Ureter (tissue), 1 donor: ENCODE data around the gene TTC9C. TPM values are rescaled to one million over a fixed set of nuclear protein-coding genes. Genes with fewer than 3 reads are reported as not detected.
"Not testable (repeated sequence)": the region's sequence is repeated elsewhere in the genome, so short reads cannot be mapped to it uniquely, and the experiment has no call there.

Source experiments
- DNase-seq: peaks from one replicate; pipeline ENCODE4 v3.0.0-alpha.2; 2020; ENCODE audit warnings: low spot score
- total RNA-seq: library from RNA; stranded (reverse); gene quantifications from one replicate; pipeline ENCODE4 v1.2.4, GENCODE V29; 2023
- donor health status: DM: yes; HTN: yes; CAD: no.

TTC9C gene
- total RNA-seq, 1 donor from 2014 or later = 36.7 TPM

DNA sequence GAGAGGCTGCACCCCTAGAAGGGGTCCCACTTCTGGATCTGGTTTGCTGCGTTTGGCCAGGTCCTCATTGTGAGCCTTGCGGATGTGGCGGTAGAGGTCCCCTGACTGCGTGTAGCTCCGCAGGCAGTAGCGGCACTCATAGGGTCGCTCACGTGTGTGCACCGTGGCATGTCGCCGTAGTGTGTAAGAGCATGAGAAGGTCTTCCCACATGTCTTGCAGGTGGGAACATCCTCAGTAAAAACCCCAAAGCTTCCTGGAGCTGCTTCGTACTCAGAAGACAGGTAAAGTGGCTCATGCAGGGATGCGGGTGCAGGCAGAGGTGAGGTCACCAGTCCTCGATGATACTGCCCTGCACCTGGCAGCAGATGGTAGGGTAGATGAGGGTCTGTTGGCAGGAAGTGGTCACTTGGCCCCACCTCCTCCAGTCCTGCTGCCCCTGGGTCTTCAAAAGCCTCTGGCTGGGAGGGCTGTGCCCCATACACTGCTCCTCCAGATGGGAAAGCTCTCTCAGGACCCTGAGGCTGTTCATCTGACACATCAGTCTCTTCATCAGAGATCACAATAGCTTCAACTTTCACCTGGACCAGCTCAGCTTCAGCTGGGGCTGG, 24.0 kb downstream of the TTC9C start:
- DNase-seq = no peak

DNA sequence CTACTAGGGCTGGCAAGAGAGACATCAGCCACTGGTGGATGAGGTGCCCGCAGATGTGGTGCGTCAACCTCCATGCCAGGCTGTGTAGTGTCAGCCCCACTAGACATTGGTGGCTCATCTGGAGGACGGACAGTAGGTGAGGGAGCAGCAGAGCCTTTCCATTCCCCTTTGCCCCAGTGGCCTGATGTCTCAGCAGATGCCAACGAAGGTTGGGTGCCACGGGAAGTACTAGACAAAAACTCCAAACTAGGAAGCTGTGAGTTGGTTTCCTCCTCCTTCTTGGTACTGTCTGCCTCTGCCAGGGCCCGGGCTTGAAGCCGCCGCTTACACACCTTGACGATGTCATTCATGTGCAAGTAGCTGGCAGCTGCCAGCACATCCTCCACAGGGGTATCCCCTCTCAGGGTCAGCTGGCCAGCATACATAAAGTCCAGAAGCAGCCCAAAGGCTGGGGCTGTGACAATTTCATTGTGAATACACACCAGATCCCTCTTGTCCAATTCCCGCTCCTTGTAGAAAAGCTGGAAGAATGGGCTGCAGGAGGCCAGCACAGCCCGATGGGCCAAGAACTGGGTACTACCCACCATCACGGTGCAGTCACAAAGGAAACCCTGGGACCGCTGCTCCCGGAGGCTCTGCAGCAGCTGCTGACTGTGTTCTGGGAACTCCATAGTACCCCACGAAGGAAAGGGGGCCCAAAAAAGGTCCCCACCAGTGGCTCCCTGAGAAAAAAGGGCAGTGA, 24.9 kb downstream of the TTC9C start:
- no peak for DNase-seq

DNA sequence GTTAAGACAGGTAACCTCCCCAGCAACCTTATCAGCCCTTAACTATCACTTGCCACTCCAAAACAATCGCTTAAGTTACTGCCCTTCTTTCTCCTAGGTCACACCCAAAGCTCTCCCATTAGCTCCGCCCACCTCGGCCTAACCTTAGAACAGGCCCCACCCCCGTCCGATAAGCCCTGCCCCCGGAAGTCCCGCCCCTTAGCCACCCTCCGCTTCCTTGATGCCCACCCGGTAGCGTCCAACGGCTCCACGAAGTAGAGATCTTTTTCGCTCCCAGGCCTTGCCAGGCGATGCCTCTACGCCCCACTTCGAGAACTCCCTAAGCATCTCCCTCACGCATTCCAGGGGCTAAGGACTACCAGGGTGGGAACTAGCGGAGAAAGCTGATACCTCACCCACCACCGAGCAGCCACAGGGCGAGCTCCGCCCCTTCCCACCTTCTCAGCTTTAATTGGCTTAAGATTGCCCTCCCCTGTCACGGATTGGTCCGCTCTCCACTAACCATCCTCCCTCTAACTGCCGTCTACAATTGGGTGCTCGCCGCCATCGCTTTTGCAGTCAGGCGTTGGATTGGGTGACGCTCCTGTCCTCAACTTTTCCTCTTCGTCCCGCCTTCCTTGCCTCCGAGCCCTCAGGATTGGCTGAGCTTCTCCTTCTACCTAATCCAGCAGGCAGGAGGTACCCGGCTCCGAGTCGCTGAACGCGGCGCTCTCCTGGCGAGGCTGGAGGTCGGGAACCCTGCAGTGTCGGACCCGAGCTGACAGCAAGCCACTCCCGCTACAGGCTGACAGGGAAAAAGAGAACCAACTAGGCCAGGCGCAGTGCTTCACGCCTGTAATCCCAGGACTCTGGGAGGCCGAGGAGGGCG, 25.7 kb downstream of the TTC9C start, which contains the start of gene ZBTB3:
ZBTB3 (minus strand) TSS at position 425 of the 868 bp plus-strand sequence. CDS start 496 bp downstream, outside the sequence.
- peak; percentile 98 for DNase-seq

DNA sequence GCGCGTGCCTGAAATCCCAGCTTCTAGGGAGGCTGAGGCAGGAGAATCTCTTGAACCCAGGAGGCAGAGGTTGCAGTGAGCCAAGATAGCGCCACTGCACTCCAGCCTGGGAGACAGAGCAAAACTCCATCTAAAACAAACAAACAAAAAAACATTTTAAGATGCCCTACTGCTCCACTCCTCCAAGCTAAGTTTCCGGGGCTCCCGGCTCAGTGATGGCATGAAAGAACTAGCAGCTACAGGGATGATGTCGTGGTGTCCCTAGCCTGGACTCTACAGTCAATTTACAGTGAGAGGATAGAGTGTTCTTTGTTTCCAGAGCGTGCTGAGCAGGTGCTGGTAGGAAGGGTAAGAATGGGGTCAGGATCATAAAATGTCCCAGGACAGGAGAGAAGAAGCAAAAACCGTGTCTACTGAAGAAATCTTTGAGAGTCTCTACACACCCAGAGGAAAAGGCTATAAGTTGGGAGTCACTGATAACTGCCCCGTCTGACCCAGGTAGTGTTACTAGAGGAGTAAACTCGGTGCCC, 26.9 kb downstream of the TTC9C start:
- no peak for DNase-seq

DNA sequence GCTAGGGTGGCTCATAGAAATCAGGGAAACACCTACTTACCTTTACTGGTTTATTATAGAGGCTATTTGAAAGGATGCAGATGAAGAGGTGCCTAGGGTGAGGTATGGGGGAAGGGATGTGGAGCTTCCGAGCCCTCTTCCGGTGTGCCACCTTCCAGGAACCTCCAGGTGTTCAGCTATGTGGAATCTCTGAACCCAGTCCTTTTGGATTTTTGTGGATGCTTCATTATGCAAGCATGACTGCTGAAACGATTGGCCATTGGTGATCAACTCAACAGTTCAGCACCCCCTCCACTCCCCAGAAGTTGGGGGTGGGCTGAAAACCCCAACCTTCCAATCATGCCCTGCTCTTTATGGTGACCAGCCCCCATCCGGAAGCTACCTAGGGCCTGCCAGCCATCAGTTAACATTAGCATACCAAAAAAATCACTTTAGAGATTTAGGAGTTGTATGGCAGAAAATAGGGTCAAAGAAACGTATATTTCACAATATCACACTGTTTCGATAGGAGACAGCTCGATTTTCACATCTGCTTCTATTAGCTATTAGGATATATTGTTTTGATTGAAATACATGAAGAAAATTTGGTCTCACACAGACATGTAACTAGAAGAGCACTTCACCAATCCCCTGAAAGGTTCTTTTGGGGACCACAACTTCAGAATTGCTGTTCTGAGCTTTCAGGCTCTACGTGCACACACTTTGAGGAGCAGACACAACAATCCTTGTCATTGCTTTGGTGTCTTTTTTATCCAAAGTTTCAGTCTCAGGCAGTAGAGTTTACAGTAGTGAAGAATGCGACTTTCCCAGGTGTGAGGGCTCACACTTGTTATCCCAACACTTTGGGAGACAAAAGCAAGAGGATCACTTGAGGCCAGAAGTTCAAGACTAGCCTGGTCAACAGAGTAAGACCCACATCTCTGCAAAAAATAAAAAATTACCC, 29.8 kb downstream of the TTC9C start:
- no peak for DNase-seq

DNA sequence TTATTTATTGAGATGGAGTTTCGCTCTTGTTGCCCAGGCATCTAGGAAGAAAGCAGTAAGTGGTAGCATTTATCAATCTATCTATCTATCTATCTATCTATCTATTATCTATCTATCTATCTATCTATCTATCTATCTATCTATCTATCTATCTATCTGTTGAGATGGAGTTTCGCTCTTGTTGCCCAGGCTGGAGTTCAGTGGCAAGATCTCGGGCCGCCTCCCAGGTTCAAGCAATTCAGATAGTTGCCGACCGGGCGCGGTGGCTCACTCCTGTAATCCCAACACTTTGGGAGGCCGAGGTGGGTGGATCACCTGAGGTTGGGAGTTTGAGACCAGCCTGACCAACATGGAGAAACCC, 32.6 kb downstream of the TTC9C start:
- DNase-seq = not testable (repeated sequence)

DNA sequence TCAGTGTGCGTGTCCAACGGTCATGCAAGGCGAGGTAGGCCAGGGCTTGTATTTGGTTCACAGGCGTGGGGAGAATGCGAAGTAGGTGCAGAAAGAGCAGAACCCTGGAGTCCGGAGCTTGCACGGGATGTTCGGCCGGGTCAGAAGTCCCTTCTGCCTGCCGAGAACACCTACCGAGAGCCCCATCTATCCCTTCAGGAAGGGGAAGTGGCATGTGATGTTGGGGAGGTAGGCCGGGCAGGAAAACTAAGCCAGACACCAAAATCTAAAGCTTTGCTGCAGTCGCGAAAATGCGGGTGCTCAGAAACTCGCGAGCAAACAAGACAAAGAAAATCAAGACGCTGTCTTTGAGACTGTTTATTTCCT, 42.5 kb downstream of the TTC9C start:
- DNase-seq = no peak

DNA sequence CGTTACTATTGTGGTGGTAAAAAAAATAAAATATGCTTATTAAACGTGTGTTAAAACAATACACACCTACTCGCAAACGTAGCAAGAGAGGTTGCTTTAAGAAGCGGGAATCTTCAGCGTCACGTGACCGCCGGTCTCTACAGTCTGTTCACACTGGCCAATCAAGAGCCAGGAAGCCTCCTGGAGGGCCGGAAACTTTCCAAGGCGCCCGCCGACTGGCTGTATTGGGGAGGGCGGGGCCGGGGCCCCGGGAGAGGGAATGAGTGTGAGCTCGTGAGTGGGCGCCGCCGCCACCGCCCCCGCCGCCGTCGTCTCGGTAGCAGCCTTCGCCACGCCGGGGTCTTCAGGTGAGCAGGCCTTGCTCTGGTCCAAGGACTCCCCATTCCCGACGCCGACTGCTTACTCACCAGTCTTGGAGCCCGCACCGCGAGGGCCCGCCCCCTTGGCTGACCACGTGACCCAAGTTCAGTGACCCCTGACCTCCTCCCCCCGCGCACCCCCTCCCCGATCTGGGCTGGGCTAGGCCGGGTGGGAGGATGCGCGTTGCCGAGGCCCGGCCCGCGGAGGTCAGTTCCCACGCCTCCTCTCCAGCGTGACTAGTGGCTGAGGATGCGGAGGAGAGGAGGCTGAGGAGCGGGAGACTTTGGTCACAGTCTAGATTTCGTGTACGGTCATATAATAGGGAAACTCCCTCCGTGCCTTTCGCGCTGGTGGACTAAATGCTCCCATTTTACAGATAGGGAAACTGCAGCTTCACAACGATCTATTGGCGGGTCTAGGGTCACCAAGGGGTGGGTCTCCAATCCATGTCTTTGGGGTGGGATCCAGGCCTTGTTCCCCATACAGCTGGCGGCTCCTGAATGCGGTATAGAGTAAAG, 43.1 kb downstream of the TTC9C start, which contains the start of gene TAF6L:
TAF6L (plus strand) TSS at position 253 of the 878 bp plus-strand sequence. CDS start 4,388 bp downstream, outside the sequence.
- DNase-seq = peak; percentile 98

DNA sequence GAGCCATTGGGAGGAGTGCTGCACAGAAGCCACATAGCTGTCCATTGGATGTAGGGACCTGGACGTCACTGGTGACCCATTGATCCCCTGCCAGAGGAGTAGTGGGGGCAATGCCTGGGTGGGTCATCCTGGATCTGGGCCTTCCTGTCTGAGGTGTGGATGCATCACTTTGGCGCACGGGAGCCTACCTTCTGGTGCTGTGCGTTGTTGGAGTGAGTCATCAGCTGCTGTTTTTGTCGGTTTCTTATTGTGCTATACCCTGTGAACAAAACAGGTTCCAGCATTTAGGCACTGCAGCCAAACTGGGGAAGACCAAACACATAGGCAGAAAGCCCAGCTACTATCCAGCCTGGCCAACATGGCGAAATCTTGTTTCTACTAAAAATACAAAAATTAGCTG, 46.1 kb downstream of the TTC9C start:
- no peak for DNase-seq

- no peak for DNase-seq
Observed at GRCh38 chr11:62775646-62776045, 47.4 kb downstream of the TTC9C start.

DNA sequence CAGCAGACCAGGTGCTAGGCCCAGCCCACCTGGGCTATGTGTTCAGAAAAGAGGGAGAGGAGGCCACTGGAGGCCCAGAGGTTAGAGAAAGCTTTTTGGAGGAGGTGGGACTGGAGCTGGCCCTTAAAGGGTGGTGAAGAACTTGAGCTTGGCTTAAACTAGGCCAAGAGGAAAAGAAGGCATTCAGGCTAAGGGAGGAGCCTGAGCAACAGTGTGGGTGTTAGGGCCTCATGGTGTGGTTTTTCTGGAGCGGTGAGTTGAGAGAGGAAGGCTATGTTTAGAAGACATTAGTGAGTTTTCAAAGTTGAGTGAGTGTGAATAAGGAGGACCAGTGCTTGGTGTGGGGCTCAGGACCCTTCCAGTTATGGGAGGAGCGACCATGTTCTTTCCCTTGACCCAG, 49.1 kb downstream of the TTC9C start:
- no peak for DNase-seq

- DNase-seq = no peak
Observed at GRCh38 chr11:62778441-62778840, 50.2 kb downstream of the TTC9C start.

DNA sequence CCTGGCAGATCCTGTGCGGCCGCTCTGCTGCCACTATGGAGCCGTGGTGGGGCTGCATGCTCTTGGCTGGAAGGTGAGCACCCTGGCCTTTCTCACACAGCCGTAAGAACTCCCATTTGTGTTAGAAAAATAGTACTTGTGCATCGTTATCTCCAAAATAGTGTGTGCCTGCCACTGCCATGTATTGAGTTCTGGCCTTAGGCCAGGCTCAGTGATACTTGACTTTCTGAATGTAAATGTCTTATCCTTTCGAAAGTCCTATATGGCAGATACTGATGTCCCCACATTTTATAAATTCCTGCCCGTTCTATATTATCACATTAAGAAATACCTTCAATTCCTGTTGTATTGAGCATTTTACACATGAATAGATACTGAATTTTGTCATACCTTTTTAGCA, 54.5 kb downstream of the TTC9C start:
- DNase-seq = no peak

DNA sequence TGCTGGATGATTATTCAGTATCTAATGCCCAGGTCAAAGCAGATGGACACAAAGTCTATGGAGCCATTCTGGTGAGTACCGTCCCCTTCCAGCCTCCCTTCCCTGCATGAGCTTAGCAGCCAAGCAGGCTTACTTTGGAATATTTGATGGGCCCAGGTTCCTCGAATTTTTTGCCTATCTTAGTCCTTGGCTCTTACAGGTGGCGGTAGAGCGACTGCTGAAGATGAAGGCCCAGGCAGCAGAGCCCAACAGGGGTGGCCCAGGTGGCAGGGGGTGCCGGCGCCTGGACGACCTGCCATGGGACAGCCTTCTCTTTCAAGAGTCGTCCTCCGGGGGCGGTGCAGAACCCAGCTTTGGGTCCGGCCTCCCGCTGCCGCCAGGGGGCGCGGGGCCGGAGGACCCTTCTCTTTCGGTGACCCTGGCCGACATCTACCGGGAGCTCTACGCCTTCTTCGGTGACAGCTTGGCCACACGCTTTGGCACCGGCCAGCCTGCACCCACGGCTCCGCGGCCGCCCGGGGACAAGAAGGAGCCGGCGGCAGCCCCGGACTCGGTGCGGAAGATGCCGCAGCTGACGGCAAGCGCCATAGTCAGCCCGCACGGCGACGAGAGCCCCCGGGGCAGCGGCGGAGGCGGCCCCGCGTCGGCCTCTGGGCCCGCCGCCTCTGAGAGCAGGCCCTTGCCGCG, 58.2 kb downstream of the TTC9C start:
- DNase-seq = peak; percentile 91

DNA sequence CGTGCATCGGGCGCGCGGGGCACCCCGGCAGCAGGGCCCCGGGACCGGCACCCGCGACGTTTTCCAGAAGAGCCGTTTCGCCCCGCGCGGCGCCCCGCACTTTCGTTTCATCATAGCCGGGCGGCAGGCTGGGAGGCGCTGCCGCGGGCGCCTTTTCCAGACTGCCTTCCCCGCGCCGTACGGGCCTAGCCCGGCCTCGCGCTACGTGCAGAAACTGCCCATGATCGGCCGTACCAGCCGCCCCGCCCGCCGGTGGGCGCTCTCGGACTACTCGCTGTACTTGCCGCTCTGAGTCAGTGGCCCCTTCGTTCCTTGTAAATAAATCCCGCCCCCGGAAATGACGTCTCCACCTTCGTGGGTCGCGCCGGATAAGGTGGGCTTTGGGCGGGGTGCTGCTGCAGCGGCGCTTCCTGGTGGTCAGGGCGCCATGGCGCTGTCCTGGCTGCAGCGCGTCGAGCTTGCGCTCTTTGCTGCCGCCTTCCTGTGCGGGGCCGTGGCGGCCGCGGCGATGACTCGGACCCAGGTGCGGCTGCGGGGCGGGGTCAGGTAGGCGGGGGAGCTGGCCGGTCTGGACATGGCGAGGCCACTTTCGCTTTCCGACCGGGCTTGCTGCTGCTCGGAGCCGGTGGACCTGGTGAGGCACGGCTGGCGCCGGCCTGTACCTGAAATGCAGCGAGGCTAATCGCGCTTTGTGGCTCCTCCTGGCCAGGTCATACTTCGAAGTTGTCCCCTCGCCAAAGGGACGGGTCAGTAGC, 58.9 kb downstream of the TTC9C start, which contains the start of gene TMEM179B:
TMEM179B (plus strand) TSS at position 398 of the 755 bp plus-strand sequence; CDS start at position 428, 30 bp downstream.
- peak; percentile 99 for DNase-seq
